Measurements from ENCODE around the gene XIAP. TPM values are rescaled to one million over a fixed set of nuclear protein-coding genes. Genes with fewer than 3 reads are reported as not detected.

The XIAP gene
- polyA plus RNA-seq, 1 experiment, result 18.6 TPM

- CTCF ChIA-PET, result no interaction called here
- Histone ChIP-seq H3K4me3 (ENCODE audit: low read depth, low read length) (no peak overlapping the region), H3K27ac (ENCODE audit: low read depth, low read length) (no peak overlapping the region), H3K9me3 (ENCODE audit: control insufficient read depth, insufficient read depth, low read length) (no peaks in the 10 kb centered on the region), H3K27me3 (ENCODE audit: control insufficient read depth, insufficient read depth, low read length) (no peaks in the 10 kb centered on the region)
- TF ChIP-seq CTCF (IDR thresholded peaks at IDR 0.05; ENCODE audit: low read depth, low read length), result no peak
- DNase-seq (ENCODE audit: low read depth, low spot score), result no peak
- POLR2A ChIA-PET, result no interaction called here
These were observed 83.2 kb downstream of the XIAP start for GRCh38 chrX:123943074-123943473.

GRCh38 chrX:123943488-123943887, 83.6 kb downstream of the XIAP start:
- H3K9me3 ChIP-seq (ENCODE audit: control insufficient read depth, insufficient read depth, low read length), result no peaks in the 10 kb centered on the region
- no peak overlapping the region for H3K4me3 ChIP-seq (ENCODE audit: low read depth, low read length)
- ChIA-PET CTCF (no interaction called here), POLR2A (no interaction called here)
- no peak for DNase-seq (ENCODE audit: low read depth, low spot score)
- no peaks in the 10 kb centered on the region for H3K27me3 ChIP-seq (ENCODE audit: control insufficient read depth, insufficient read depth, low read length)
- no peak overlapping the region for H3K27ac ChIP-seq (ENCODE audit: low read depth, low read length)
- TF ChIP-seq CTCF (IDR thresholded peaks at IDR 0.05; ENCODE audit: low read depth, low read length), result no peak

- Histone ChIP-seq H3K9me3 (ENCODE audit: control insufficient read depth, insufficient read depth, low read length) (no peaks in the 10 kb centered on the region), H3K27me3 (ENCODE audit: control insufficient read depth, insufficient read depth, low read length) (no peaks in the 10 kb centered on the region), H3K27ac (ENCODE audit: low read depth, low read length) (no peak overlapping the region), H3K4me3 (ENCODE audit: low read depth, low read length) (no peak overlapping the region)
- CTCF ChIA-PET, result no interaction called here
- TF ChIP-seq CTCF (IDR thresholded peaks at IDR 0.05; ENCODE audit: low read depth, low read length), result no peak
- POLR2A ChIA-PET, result no interaction called here
- no peak for DNase-seq (ENCODE audit: low read depth, low spot score)
These were observed 90.0 kb downstream of the XIAP start for GRCh38 chrX:123949846-123950245.

GRCh38 chrX:123959281-123960063, 99.6 kb downstream of the XIAP start:
- Histone ChIP-seq H3K27ac (ENCODE audit: low read depth, low read length) (peak overlapping the region; percentile 81), H3K27me3 (ENCODE audit: control insufficient read depth, insufficient read depth, low read length) (no peaks in the 10 kb centered on the region), H3K9me3 (ENCODE audit: control insufficient read depth, insufficient read depth, low read length) (no peaks in the 10 kb centered on the region), H3K4me3 (ENCODE audit: low read depth, low read length) (peak overlapping the region; percentile 65)
- ChIA-PET POLR2A (interaction anchor here (0.6 to 0.8 kb wide), 3 partner anchors 39 to 131 kb away, joined by 3 read pairs; no protein-coding TSS in a partner anchor), CTCF (interaction anchor here (0.6 to 2.8 kb wide), 7 partner anchors 9 to 258 kb away, joined by 3 to 15 read pairs (median 4); no protein-coding TSS in a partner anchor)
- TF ChIP-seq CTCF (IDR thresholded peaks at IDR 0.05; ENCODE audit: low read depth, low read length), result no peak
- DNase-seq (ENCODE audit: low read depth, low spot score), result no peak

- DNase-seq (ENCODE audit: low read depth, low spot score), result no peak
- Histone ChIP-seq H3K27ac (ENCODE audit: low read depth, low read length) (peak overlapping the region; percentile 98), H3K27me3 (ENCODE audit: control insufficient read depth, insufficient read depth, low read length) (no peaks in the 10 kb centered on the region), H3K9me3 (ENCODE audit: control insufficient read depth, insufficient read depth, low read length) (no peaks in the 10 kb centered on the region), H3K4me3 (ENCODE audit: low read depth, low read length) (peak overlapping the region; percentile 75)
- POLR2A ChIA-PET, result no interaction called here
- CTCF ChIA-PET, result interaction anchor here (0.6 to 1.1 kb wide), 11 partner anchors 15 to 615 kb away, joined by 3 to 9 read pairs (median 4); no protein-coding TSS in a partner anchor
- TF ChIP-seq CTCF (IDR thresholded peaks at IDR 0.05; ENCODE audit: low read depth, low read length), result no peak
These were observed 101.1 kb downstream of the XIAP start for GRCh38 chrX:123960956-123961267.
